ENCODE results near the gene PDGFC.

GRCh38 chr4:157004279-157005161, 32.9 kb upstream of the PDGFC start:
- TF ChIP-seq CTCF (IDR thresholded peaks at IDR 0.05): no peak
- TF ChIP-seq TCF7L2 (IDR thresholded peaks at IDR 0.05; ENCODE audit: low read depth, low read length): no peak
- no peak for TF ChIP-seq POLR2AphosphoS5 (IDR thresholded peaks at IDR 0.05; ENCODE audit: low read depth, low read length)

All from Panc1 (cell line).